CD4-positive, alpha-beta T cell treated with Interleukin-6 for 4 hours (primary cell): ENCODE measurements around the gene FCN1.
"Not testable (repeated sequence)": the region's sequence is repeated elsewhere in the genome, so short reads cannot be mapped to it uniquely, and the experiment has no call there.

Experiments used
- DNase-seq: peaks from one replicate; pipeline ENCODE4 v3.0.0-alpha.2; 2020; ENCODE audit warnings: mixed read lengths

Gene FCN1

DNA sequence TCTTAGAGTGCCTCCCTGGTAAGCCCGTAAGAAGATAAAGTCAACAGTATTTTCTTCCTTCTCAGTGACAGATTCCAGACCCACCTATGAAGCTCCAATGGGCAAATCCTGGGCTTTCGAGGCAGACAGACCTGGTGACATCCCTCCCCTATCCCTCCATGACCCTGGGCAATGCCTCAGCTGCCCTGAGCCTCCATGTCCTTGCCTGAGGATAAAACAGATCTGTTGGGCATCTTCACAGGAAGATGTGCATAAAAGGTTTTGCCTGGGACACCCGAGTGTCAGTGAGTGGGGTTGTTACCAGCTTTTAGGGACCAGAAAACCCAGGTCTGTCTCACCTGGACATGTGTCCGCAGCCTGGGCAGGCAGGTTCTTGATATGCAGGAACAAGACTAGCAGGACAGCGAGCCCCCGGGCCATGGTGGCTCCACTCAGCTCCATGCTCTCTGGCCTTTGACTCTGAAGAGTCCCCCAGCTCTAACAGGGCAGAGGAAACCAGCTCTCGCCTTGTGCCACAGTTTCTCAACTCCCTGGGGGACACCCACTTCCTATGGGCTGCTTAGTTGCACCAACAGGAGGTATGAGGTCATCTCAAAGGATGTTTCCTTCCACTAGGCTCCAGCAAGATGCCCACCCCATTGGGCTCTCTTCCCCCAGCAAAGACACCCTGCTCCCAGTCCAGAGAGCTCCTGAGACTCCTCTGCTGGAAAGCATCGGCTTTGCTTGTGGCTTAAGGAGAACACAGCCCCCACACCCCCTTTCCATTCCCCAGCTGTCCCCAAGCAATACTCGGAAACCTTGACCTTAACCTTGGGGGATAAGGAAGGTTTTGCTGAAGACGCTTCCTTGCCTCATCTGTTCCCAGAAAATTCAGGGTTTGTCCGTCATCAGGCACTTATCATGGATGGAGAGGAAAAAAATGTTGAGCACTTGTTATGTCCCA, at the start of gene FCN1:
FCN1 (minus strand) TSS at position 482 of the 943 bp plus-strand sequence; CDS start at position 441, 41 bp downstream.
- no peak for DNase-seq

GRCh38 chr9:134966697-134967546, 49.2 kb upstream of the FCN1 start:
- DNase-seq = no peak

DNA sequence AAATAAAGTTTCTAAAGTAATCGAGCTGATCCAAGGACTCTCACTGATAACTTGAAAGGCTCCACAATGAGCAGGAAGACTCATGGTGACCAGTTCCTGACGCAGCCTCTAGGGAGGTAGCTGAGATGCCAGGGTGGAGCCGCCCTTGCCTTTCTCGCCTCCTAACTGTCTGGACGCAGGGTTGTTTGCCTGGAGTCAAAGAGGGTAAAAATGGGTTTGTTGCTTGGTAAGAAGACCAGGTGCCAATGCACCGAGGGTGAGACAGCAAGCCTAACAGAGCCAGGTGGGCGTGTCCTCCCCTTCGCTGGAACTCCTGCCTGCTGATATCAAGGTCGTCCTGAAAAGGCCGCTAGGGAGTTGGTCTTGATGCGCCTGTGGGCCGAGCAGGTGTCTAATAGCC, 48.6 kb upstream of the FCN1 start:
- no peak for DNase-seq

DNA sequence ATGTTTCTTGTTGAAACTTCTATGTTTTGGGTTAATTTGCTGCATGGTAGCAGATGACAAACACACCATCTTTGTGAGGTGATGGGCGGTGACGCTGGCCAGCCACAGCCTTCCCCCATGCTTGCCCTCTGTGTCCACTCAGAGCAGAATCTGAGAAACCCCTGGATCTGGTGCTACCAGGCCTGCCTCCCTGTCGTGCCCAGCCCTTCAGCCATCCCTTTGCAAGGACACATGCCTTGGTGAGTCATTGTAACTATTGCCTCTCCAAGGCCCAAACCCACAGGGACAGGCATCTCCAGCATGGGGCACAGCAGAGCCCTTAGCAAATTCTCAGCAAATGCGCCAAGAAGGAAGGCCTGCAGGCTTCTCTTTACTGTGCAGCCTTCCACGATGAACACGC, 48.1 kb upstream of the FCN1 start:
- DNase-seq = no peak

GRCh38 chr9:134965411-134965810, 47.7 kb upstream of the FCN1 start:
- DNase-seq = no peak

DNA sequence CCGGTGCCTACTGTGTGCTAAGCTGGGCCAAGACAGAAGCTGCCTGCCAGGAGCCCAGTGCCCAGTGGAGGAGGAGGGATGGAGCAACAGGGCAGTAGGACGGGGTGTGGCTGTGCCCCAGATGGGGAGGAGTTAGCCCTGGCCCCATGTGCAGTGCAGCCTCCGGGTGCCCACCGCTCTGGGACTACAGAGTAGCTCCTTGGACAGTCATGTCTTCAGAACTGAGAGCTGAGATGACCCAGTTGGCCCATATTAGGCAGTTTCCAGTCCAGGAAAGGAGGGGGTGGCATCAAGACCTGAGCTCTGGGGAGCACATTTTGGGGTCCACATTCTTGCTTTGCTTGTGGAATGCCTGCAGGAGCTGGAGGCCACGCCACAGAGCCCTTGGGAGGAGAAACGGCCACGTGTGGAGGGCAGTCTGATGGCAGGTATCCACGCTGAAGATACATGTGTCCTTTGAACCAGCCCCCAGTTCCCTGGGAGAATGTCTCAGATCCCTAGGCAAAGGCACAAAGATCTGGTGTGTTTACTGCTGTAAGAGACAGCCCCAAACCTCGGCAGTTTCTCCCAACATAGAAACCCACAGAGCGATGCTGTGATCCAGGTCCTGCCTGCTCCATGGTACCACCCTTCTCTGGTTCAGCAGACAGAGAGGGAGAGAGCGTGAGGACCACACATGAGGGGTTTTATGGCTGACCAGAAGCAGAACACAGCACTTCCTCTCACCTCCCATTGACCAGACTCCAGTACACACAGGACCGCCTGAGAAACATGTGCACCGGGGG, 46.8 kb upstream of the FCN1 start:
- no peak for DNase-seq

GRCh38 chr9:134963546-134963945, 45.8 kb upstream of the FCN1 start:
- DNase-seq = no peak

DNA sequence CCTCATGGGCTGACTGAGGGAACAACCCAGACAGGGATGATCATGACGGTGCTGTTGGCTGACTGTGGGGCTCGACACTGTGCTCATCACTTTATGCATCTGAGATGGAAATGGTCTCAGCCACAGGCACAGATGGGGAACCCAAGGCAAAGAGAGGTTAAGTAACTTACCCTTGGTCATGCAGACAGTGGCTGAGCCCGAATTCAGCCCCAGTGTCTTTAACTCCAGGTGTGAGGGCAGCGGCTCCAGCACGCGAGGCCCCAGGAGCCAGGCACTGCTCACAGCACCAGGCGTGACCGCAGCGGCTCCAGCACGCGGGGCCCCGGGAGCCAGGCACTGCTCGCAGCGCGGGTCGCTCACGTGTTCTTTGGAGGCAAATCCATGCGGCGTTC, 45.3 kb upstream of the FCN1 start:
- no peak for DNase-seq

DNA sequence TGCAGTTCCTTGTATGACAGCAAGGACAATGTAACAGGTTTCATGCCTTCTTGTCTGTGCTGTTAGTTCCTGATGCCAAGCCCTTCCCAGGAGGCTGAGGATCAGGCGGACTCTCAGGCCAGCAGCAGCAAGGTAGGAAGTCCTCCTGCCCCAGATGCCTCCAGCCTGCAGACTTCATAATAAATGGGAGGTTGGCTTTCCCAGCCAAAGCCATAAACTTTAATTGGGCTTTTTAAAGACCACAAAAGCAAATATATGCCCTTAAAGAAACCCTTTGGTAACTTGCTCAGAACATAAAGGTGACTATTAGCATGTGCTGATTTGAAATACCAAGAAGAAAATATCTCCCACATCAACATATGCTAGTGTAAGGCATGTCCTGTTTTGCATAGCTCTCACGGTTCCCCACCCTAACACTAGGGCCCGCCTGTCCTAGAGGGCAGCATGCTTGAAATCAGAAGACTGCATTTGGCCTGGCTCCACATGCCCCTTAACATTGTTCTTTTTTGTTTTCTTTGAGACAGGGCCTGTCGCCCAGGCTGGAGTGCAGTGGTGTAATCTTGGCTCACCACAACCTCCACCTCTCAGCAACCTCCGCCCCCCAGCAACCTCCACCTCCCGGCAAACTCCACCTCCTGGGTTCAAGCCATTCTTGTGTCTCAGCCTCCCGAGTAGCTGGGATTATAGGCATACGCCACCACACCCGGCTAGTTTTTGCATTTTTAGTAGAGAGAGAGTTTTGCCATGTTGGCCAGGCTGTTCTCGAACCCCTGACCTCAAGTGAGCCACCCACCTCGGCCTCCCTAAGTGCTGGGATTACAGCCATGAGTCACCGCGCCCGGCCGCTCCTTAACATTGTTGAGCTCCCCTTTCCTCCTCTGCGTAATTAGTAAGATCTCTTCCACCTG, 44.6 kb upstream of the FCN1 start:
- DNase-seq = no peak

- no peak for DNase-seq
Observed at GRCh38 chr9:134961331-134962064, 43.8 kb upstream of the FCN1 start.

DNA sequence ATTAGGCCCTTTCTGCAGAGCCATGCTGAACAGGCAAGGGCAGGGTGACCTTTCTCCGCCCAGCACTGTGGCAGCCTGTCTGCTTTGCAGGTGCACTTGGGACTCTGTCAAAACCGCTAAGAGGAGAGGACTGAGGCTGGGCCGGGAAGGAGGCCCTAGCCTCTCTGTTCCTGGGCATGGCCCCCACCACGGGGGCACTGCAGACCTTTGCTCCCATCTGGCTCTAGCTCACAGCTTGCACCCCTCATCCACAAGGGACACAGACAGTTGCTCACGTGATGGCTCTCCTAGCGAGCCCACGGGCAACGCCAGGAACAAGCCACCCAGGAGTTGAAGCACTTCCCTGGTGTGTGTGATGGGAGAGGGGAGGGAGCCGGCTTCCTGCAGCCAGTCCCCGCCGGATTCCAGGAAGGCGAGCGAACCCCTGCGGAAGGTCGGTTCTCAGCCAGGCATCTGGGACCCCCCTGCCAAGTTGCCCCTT, 43.0 kb upstream of the FCN1 start:
- DNase-seq = no peak

- DNase-seq = no peak
Observed at GRCh38 chr9:134959971-134960310, 42.2 kb upstream of the FCN1 start.

- no peak for DNase-seq
Observed at GRCh38 chr9:134959126-134959970, 41.6 kb upstream of the FCN1 start.

GRCh38 chr9:134957945-134958227, 40.2 kb upstream of the FCN1 start:
- DNase-seq = no peak

DNA sequence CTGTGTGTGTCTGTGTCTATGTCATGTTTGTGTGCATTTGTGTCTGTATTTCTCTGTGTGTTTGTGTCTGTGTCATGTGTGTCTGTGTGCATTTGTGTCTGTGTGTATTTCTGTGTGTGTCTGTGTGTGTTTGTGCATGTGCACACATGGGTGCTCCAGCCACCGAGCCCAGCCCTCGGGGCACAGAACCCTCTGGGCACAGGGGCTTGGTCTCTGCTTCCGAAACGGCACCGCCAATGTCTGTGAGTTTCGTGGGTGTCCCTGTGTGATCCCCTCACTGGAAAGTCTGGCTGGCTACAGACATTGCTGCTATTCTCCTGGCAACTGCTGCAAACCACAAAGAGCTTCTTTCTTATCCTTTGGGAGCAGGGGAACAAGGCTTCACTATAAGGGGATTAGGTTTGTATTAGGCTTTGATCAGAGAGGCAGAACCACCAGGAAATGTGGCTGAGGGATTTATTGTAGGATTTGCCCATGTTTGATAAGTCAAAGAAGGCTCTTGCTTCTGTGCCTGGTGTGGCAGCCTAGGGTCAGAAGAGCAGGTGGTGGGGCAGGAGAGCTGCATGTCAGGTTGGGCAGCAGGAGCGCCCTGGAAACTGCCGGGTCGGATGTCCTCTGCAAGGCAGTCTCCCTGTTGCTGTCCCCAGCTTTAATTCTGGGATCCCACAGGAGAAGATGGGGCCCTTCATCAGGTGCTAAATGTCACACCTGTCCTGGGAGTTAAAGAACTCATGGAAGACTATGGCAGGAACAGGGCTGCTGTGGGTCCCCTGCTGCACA, 39.6 kb upstream of the FCN1 start:
- DNase-seq = no peak

DNA sequence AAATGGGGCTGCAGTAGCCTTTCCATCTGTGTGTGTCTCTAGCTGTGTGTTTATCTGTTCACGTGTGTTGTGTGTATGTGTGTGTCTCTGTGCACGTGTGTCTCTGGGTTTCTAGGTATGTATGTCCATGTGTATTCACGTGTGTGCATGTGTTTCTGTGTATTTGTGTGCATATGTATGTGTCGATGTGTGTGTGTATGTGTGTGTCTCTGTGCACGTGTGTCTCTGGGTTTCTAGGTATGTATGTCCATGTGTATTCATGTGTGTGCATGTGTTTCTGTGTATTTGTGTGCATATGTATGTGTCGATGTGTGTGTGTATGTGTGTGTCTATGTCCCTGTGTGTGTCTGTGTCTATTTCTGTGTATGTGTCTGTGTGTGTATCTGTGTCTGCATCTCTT, 38.7 kb upstream of the FCN1 start:
- not testable (repeated sequence) for DNase-seq

- DNase-seq = no peak
Observed at GRCh38 chr9:134955801-134956200, 38.1 kb upstream of the FCN1 start.

- no peak for DNase-seq
Observed at GRCh38 chr9:134955156-134955555, 37.4 kb upstream of the FCN1 start.

- DNase-seq = no peak
Observed at GRCh38 chr9:134951994-134952393, 34.3 kb upstream of the FCN1 start.

DNA sequence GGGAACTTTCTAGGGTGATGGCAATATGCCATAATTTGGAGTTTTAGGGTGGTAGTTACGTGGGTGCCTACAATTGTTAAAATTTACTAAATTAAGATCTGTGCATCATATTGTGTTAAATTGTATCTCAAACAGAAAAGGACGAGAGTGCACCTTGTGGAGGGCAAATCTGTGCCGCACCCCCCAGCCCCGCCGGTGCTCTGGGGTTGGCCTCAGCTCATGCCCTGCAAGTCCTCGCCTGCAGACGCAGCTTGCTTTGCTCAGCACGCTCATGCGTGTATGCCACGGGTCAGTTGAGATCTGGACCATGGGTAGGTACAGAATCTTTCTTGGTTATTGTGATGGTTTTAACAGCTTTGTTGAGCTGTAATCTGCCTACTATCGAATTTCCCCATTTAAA, 33.7 kb upstream of the FCN1 start:
- no peak for DNase-seq
